Central memory CD8-positive, alpha-beta T cell (primary cell): Measurements from ENCODE around the gene STRADA.
A peak's percentile ranks its signal among the peaks of the same experiment; 100 is the strongest.

Experiments used
- ATAC-seq: fragments of 150-1000 bp; cut with Tn5 transposase; replicated peaks from 2 replicates; pipeline ENCODE4 v1.10.0; 2022; ENCODE audit warnings: mild to moderate bottlenecking, moderate FRiP score, moderate number of reproducible peaks; ENCODE audit not compliant: poor library complexity, severe bottlenecking; ENCODE audit errors: extremely low read depth
- DNase-seq, 2 donors: peaks; one replicate each; pipeline ENCODE4 v3.0.0; 2021; ENCODE audit warnings: low spot score in 2 of 2
- H3K27ac Mint-ChIP-seq: one replicate; pipeline ENCODE4 v1.8.0; 2022; ENCODE audit warnings: low read depth, mild to moderate bottlenecking, moderate library complexity, mixed read lengths
- H3K27me3 Mint-ChIP-seq: one replicate; pipeline ENCODE4 v1.8.0; 2022; ENCODE audit warnings: mixed read lengths
- H3K36me3 Mint-ChIP-seq: one replicate; pipeline ENCODE4 v1.8.0; 2022; ENCODE audit warnings: mild to moderate bottlenecking, moderate library complexity, mixed read lengths; ENCODE audit not compliant: insufficient read depth
- H3K4me1 Mint-ChIP-seq: one replicate; pipeline ENCODE4 v1.8.0; 2022; ENCODE audit warnings: mixed read lengths
- H3K4me3 Mint-ChIP-seq: one replicate; pipeline ENCODE4 v1.8.0; 2022; ENCODE audit warnings: mild to moderate bottlenecking, moderate library complexity, mixed read lengths
- H3K9me3 Mint-ChIP-seq: one replicate; pipeline ENCODE4 v1.8.0; 2022; ENCODE audit warnings: mixed read lengths

The STRADA gene

DNA sequence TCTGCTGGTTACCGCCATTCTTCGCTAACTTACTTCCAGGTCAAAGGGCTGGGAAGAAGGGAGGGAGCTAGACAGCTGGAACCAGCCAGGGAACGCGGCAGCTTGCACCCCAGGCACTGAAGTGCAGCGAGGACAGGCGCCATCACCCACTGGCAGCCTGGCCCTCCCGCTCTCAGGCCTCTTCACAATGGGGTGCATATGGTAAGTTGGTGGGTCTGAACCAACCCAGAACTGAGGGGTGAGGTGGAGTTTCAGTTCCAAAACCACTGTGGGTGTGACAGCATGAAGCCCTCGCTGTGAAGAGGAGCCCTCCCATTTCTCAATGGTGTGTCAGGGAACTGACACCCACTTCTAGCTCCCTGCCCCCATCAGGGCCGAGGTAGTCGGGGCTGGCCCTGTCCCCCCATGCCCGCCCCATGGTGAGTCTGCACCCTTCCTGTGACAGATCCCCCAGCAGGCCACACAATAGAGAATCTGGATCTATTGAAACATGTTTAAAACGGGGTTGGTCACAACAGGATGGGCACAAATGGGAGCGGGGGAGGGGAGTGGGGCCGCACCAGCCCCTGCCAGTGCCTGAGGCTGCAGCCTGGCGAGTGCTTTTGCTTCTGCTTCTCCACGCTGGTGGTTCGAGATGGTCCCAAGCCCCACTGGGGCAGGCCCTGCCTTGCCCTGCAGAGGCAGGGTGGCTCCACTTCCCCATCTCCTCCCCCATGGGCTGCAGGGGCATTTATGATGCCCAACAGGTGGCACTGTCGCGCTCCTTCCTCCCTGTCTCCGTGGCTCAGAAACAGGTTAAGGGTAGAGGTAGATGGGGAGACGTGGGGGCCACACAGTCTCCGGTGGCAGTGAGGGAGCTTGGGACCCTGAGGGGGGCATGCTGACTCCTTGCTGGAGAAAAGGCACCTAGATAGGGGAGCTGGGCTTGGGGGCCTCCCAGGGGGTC lies 44.0 kb downstream of the STRADA start:
- DNase-seq (peak; percentile 83 to 88), ATAC-seq (peak; percentile 37)
- peak overlapping the region; percentile 95 for H3K27ac Mint-ChIP-seq
- H3K36me3 Mint-ChIP-seq: peaks cover 76% of the 10 kb centered on the region
- no peaks in the 10 kb centered on the region for H3K9me3 Mint-ChIP-seq
- peaks cover 71% of the 10 kb centered on the region for H3K4me1 Mint-ChIP-seq
- no peaks in the 10 kb centered on the region for H3K27me3 Mint-ChIP-seq
- H3K4me3 Mint-ChIP-seq: peak overlapping the region; percentile 92

DNA sequence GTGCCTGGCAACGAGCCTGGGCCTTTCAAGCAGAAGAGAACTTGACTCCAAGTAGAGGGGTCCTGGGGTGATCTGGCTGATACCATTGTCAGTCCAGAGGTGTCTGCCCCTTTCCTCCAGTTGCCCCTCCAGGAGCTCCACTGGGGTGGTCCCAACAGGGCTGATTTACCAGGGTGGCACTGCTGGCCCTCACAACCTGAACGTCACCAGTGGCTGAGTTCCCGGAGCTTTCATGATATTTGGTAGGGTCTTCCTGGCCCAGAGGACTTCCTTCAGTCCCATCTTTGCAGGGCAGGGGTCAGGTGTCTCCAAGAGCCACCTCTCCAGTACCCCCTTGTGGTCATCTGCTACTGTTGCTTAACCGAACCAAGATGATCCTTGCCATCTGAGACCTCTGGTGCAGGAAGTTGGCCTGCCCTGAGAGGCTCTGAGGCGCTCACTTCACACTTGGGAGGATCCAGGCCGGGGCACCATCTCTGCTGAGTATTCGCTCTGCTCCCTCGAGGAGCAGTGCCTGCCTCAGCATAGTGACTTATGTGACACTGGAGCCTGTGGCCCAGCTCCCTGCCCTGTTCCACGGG lies 45.1 kb downstream of the STRADA start:
- Mint-ChIP-seq H3K27me3 (no peaks in the 10 kb centered on the region), H3K4me1 (peaks cover 60% of the 10 kb centered on the region), H3K27ac (peak overlapping the region; percentile 95), H3K9me3 (no peaks in the 10 kb centered on the region), H3K36me3 (peaks cover 72% of the 10 kb centered on the region), H3K4me3 (peak overlapping the region; percentile 92)
- peak in 1 of 2 donors; percentile 27 for DNase-seq
- ATAC-seq: no peak

DNA sequence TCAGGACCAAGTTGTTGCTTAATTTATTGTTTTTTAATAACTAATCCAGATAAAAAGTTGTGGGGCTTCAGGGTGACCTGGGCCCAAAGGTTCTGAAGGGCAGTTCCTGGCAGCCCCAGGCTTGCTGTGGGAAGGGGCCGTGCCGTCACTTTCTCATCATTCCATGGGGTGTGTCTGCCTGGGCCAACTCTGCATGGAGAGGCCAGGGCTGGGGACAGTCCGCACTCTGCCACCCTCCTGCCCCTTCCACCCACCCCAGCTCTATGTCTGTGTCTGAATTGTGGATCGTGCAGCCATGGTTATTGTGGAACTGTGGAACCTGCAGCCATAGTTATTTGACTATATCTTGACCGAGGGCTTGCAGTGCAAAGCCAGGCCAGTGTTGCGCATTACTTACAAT lies 45.7 kb downstream of the STRADA start:
- DNase-seq: no peak
- H3K9me3 Mint-ChIP-seq: no peaks in the 10 kb centered on the region
- no peaks in the 10 kb centered on the region for H3K27me3 Mint-ChIP-seq
- H3K36me3 Mint-ChIP-seq: peaks cover 71% of the 10 kb centered on the region
- H3K4me3 Mint-ChIP-seq: peak overlapping the region; percentile 92
- H3K27ac Mint-ChIP-seq: peak overlapping the region; percentile 95
- no peak for ATAC-seq
- H3K4me1 Mint-ChIP-seq: peaks cover 59% of the 10 kb centered on the region

DNA sequence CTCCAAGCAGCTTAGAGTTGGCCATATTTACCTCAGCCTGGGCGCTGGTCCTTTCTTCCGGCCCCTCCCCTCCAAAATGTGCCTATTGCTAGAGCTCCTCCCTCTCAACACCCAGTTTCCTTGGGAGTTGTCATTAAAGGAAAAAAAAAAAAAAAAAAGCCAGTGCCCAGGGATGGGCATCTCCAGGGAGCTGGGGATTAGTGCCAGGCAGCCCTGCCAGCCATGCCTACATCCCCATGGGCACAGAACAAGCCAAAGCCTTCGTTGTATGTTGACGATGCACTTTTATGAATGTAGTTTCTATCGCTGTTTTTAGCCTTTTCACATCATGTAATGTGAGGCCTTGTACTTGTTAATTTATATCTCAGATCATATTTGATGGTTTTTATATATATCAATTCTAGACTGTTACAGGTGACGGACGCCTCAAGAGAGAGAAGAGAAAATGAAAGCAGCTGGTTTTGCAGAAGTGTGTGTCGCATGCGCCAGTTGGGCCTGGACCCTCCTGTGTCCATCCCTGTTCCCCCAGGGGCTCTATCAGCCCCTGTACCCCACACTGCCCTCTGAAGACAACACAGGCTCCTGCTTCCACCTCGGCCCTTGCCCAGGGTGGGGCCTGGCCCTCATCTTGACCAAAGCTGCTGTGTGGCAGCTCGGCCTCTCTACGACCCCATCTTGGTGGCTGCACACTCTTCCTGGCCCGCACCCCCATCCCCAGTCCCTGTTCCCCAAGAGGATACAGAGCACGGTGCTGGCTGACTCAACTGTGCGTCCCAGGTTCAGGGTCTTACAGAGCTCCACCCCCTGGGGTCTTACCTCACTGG lies 46.4 kb downstream of the STRADA start:
- H3K36me3 Mint-ChIP-seq: peaks cover 72% of the 10 kb centered on the region
- ATAC-seq (no peak), DNase-seq (no peak)
- peaks cover 58% of the 10 kb centered on the region for H3K4me1 Mint-ChIP-seq
- peak overlapping the region; percentile 92 for H3K4me3 Mint-ChIP-seq
- H3K27me3 Mint-ChIP-seq: no peaks in the 10 kb centered on the region
- H3K27ac Mint-ChIP-seq: peak overlapping the region; percentile 95
- no peaks in the 10 kb centered on the region for H3K9me3 Mint-ChIP-seq

DNA sequence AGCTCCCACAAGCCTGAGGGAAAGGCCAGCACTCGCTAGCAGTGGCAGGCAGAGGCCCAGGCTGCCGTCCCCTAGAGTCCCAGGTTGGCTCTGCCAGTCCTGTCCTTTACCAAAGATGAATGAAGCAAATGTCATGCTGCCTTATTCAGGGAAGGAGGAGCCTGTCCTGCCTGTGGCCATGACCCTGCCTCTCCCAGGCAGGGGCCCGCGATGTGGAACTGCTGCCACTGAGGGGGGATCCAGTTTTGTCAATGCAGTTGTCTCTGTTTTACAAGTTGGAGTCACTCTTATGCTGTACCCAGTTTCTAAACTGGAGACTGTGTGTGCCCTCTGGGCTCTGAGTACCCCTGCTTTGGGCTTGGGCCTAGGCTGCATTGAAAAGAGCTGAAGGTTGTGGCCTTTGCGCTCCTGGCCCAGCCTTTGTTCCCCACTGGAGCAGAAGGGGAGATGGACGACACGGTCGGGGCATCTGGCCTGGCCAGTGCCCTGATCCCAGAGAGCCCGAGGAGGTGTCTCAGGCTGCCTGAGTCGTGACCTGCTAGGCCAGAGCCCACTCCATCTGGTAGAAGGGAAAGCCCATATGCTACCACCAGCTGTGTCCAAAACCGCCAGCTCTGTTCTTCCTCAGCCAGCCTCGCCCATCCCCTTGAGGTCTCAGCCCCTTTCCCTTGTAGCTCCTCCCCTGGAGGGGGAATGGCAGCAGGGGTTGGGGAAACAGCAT lies 47.2 kb downstream of the STRADA start:
- peaks cover 77% of the 10 kb centered on the region for H3K36me3 Mint-ChIP-seq
- peaks cover 58% of the 10 kb centered on the region for H3K4me1 Mint-ChIP-seq
- peak overlapping the region; percentile 95 for H3K27ac Mint-ChIP-seq
- no peaks in the 10 kb centered on the region for H3K9me3 Mint-ChIP-seq
- ATAC-seq: no peak
- H3K4me3 Mint-ChIP-seq: peak overlapping the region; percentile 92
- H3K27me3 Mint-ChIP-seq: no peaks in the 10 kb centered on the region
- DNase-seq: no peak

DNA sequence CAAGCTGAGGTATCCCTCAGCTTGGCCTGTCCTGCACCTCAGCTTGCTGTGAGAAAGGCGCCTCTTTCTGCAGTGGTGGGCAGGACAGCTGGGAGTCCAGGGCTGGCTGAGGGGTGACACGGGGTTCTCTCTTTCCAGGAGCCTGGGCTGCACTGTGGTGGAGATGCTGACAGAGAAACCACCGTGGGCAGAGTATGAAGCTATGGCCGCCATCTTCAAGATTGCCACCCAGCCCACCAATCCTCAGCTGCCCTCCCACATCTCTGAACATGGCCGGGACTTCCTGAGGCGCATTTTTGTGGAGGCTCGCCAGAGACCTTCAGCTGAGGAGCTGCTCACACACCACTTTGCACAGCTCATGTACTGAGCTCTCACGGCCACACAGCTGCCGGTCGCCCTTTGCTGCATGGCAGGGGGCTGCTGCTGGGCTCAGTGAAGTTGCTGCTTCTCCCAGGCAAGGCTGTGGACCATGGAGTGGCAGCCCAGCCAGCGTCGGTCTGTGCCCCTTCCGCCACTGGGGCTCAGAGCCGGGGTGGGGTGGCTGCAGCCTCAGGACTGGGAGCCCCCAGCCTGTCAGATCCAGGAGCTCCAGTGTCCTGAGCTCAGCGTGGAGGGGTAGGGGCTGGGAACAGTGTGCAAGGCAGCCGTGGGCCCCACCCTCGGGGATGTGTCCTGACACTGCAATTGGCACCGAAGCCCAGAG lies 48.0 kb downstream of the STRADA start:
- peaks cover 58% of the 10 kb centered on the region for H3K4me1 Mint-ChIP-seq
- DNase-seq (no peak), ATAC-seq (no peak)
- no peaks in the 10 kb centered on the region for H3K27me3 Mint-ChIP-seq
- peak overlapping the region; percentile 25 for H3K4me3 Mint-ChIP-seq
- peaks cover 73% of the 10 kb centered on the region for H3K36me3 Mint-ChIP-seq
- peak overlapping the region; percentile 95 for H3K27ac Mint-ChIP-seq
- no peaks in the 10 kb centered on the region for H3K9me3 Mint-ChIP-seq

DNA sequence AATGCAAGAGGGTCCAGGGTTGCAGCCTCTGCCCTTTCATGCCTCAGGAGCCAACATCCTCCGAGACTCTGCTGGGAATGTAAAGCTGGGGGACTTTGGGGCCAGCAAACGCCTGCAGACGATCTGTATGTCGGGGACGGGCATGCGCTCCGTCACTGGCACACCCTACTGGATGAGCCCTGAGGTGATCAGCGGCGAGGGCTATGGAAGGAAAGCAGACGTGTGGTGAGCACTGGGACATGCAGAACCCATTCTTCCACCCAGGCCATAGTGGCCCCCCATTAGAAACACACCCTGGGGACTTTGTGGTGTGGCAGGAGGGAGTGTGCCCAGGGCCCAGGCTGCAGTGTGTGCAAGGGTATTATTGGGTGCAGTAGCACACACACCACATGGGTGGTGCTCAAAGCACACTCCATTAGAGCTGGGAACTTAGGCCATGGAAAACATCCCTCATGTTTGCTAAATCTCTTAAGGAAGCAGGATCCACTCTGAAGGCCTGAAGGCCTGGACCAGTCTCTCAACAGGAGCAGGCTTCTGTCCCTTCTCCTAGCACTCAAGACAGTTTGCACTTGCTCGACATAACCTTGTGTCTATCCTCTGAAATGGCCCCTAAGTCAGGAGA lies 49.3 kb downstream of the STRADA start:
- H3K27ac Mint-ChIP-seq: no peak overlapping the region
- H3K4me3 Mint-ChIP-seq: no peak overlapping the region
- peaks cover 48% of the 10 kb centered on the region for H3K4me1 Mint-ChIP-seq

DNA sequence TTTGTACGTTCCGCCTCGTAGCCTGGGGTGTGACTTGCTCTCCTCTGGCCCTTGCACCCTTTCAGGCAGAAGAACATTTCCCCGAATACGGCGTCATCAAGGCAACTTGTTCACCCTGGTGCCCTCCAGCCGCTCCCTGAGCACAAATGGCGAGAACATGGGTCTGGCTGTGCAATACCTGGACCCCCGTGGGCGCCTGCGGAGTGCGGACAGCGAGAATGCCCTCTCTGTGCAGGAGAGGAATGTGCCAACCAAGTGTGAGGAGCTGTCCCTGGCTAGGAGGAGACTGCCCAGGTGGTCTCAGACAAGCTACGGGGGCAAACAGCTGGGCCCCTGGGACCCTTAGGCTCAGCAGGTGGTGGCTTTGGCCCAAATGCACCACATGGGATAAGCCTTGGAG lies 52.1 kb downstream of the STRADA start:
- Mint-ChIP-seq H3K4me3 (no peak overlapping the region), H3K4me1 (peaks cover 21% of the 10 kb centered on the region), H3K36me3 (peaks cover 48% of the 10 kb centered on the region), H3K27me3 (no peaks in the 10 kb centered on the region), H3K9me3 (no peaks in the 10 kb centered on the region), H3K27ac (no peak overlapping the region)
- ATAC-seq: no peak
- DNase-seq: no peak

More for the DNA sequence above, 49.3 kb downstream of the STRADA start:
- DNase-seq (no peak), ATAC-seq (no peak)
- no peaks in the 10 kb centered on the region for H3K27me3 Mint-ChIP-seq
- H3K9me3 Mint-ChIP-seq: no peaks in the 10 kb centered on the region
- peaks cover 62% of the 10 kb centered on the region for H3K36me3 Mint-ChIP-seq

DNA sequence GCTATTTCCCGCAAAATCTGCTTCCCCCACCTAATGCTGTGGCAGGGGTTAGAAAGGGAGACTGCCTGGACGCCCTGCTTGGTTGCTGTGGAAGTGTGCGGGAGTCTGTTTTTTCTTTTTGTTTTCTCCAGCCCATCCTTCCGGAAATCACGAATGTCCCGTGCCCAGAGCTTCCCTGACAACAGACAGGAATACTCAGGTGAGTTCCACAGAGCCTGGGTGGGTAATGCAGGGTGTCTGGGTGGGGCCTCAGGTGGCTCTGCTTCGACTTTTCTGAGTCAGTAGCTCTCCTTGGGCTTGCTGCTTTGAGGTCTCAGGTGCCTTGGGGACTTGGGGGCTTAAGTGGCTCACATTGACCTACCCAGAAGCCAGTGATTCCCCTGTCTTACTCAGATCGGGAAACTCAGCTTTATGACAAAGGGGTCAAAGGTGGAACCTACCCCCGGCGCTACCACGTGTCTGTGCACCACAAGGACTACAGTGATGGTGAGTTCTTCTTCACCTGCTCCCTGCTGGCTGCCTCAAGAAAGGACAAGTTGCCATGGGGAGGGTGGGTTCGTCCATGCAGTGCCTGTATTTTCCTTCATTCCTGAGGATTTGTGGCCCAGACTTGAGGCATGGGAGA lies 53.1 kb downstream of the STRADA start:
- Mint-ChIP-seq H3K36me3 (peaks cover 50% of the 10 kb centered on the region), H3K27me3 (no peaks in the 10 kb centered on the region), H3K4me3 (no peak overlapping the region), H3K9me3 (no peaks in the 10 kb centered on the region), H3K4me1 (peaks cover 14% of the 10 kb centered on the region), H3K27ac (no peak overlapping the region)
- ATAC-seq (no peak), DNase-seq (no peak)

DNA sequence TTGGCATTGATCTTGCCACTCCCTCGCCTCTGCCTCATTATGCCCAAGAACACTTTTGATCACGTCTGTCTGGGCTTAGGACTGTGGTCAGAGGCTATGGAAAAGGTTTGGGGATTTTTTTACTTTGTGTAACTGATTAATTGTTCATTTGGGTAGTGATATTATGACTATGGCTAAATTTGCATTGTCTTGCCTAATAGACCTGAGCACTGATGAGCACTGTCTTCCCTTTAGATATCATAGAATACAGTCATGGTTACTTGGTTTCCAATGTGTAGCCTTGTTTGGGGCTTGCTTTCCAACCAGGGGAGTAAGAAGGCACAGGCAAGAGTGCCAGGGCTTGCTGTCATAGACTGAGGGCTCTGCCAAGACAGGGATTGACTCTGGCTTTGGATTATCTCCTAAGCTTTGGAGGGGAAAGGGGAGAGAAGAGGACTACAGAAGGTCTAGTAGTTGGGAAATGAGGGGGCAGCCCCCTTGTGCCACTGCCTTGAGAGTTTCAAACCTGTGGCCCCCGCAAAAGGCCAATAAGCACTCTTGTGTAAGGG lies 55.4 kb downstream of the STRADA start:
- H3K9me3 Mint-ChIP-seq: no peaks in the 10 kb centered on the region
- ATAC-seq (no peak), DNase-seq (no peak)
- H3K27me3 Mint-ChIP-seq: no peaks in the 10 kb centered on the region
- H3K36me3 Mint-ChIP-seq: peaks cover 43% of the 10 kb centered on the region
- no peak overlapping the region for H3K4me3 Mint-ChIP-seq
- H3K27ac Mint-ChIP-seq: no peak overlapping the region
- H3K4me1 Mint-ChIP-seq: peaks cover 10% of the 10 kb centered on the region

DNA sequence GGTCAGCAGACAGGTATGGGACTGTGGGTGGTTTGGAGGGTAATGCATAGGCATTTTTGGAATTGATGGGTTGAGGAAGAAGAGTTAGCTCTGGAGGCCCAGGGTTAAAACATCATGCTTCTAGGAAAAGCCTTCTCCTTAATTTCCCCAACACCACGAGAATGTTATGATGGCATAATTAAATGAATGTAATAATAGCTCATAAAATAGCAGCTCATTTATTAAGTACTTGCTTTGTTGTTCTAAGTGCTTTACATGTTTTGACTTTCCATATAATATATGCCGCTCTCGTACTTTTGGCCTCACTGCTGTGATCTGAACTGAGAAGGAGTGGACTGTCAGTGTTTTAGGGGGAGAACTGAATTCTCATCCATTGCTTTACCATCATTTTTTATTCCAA lies 56.0 kb downstream of the STRADA start:
- Mint-ChIP-seq H3K36me3 (peaks cover 44% of the 10 kb centered on the region), H3K27ac (no peak overlapping the region), H3K9me3 (no peaks in the 10 kb centered on the region), H3K4me3 (no peak overlapping the region), H3K4me1 (peaks cover 6% of the 10 kb centered on the region), H3K27me3 (no peaks in the 10 kb centered on the region)
- DNase-seq: no peak
- ATAC-seq: no peak
